ENCODE data around the gene ALLC.

DNA sequence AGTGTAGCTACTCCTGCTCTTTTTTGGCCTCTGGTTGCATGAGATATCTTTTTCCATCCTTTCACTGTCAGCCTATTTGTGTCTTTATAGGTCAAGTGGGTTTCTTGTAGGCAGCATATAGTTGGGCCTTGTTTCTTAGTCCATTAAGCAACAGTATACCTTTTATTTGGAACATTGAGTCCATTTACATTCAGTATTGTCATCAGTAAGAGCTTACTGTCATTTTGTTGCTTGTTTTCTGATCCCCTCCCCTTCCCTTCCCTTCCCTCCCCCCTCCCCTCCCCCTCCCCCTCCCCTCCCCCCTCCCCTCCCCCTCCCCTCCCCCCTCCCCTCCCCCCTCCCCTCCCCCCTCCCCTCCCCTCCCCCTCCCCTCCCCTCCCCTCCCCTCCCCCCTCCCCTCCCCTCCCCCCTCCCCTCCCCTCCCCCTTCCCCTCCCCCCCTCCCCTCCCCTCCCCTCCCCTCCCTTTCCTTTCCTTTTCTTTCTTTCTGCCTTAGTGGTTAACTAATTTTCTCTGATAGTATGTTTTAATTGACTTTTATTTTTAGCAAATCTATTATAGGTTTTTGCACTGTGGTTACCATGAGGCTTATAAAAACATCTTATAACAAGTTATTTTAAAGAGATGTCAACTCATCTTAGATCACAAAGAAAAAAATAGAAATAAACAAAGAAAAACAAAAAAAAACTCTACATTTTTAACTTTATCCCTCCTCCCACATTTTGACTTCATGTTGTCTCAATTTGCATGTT lies 32.2 kb downstream of the ALLC start:
- TF ChIP-seq, protein P1, sequence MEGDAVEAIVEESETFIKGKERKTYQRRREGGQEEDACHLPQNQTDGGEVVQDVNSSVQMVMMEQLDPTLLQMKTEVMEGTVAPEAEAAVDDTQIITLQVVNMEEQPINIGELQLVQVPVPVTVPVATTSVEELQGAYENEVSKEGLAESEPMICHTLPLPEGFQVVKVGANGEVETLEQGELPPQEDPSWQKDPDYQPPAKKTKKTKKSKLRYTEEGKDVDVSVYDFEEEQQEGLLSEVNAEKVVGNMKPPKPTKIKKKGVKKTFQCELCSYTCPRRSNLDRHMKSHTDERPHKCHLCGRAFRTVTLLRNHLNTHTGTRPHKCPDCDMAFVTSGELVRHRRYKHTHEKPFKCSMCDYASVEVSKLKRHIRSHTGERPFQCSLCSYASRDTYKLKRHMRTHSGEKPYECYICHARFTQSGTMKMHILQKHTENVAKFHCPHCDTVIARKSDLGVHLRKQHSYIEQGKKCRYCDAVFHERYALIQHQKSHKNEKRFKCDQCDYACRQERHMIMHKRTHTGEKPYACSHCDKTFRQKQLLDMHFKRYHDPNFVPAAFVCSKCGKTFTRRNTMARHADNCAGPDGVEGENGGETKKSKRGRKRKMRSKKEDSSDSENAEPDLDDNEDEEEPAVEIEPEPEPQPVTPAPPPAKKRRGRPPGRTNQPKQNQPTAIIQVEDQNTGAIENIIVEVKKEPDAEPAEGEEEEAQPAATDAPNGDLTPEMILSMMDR (IDR thresholded peaks at IDR 0.05): no peak
- no peak for TF ChIP-seq POLR2A (IDR thresholded peaks at IDR 0.05)
